GM19043 (cell line): Measurements from ENCODE around the gene SLC24A3.

Experiments
- ATAC-seq: cut with Tn5 transposase; IDR thresholded peaks from one replicate; pipeline ENCODE4 v1.9.1; 2021; ENCODE audit warnings: low read depth; ENCODE audit not compliant: unreplicated experiment

SLC24A3 gene

GRCh38 chr20:19269737-19270340 lies 57.4 kb downstream of the SLC24A3 start:
- no peak for ATAC-seq

GRCh38 chr20:19271879-19272651 lies 59.6 kb downstream of the SLC24A3 start:
- no peak for ATAC-seq

GRCh38 chr20:19272976-19273654 lies 60.7 kb downstream of the SLC24A3 start:
- no peak for ATAC-seq

GRCh38 chr20:19274001-19274400 lies 61.6 kb downstream of the SLC24A3 start:
- no peak for ATAC-seq

- no peak for ATAC-seq
These were observed 62.1 kb downstream of the SLC24A3 start for GRCh38 chr20:19274412-19275015.

- no peak for ATAC-seq
These were observed 62.7 kb downstream of the SLC24A3 start for GRCh38 chr20:19275038-19275629.

GRCh38 chr20:19275630-19276071 lies 63.2 kb downstream of the SLC24A3 start:
- ATAC-seq, result no peak

GRCh38 chr20:19277381-19277780 lies 64.9 kb downstream of the SLC24A3 start:
- ATAC-seq, result no peak

GRCh38 chr20:19283490-19284025 lies 71.1 kb downstream of the SLC24A3 start:
- no peak for ATAC-seq

GRCh38 chr20:19284400-19285178 lies 72.1 kb downstream of the SLC24A3 start:
- ATAC-seq, result no peak

- no peak for ATAC-seq
These were observed 73.0 kb downstream of the SLC24A3 start for GRCh38 chr20:19285436-19285835.

GRCh38 chr20:19288061-19288460 lies 75.6 kb downstream of the SLC24A3 start:
- ATAC-seq, result no peak

- ATAC-seq, result no peak
These were observed 76.2 kb downstream of the SLC24A3 start for GRCh38 chr20:19288636-19289035.

- no peak for ATAC-seq
These were observed 77.0 kb downstream of the SLC24A3 start for GRCh38 chr20:19289451-19289850.

- no peak for ATAC-seq
These were observed 78.8 kb downstream of the SLC24A3 start for GRCh38 chr20:19291024-19291817.

GRCh38 chr20:19291818-19292132 lies 79.3 kb downstream of the SLC24A3 start:
- no peak for ATAC-seq

GRCh38 chr20:19292254-19292653 lies 79.8 kb downstream of the SLC24A3 start:
- no peak for ATAC-seq

GRCh38 chr20:19295076-19295475 lies 82.6 kb downstream of the SLC24A3 start:
- no peak for ATAC-seq

GRCh38 chr20:19298652-19299051 lies 86.2 kb downstream of the SLC24A3 start:
- ATAC-seq, result no peak
